Erythroblast (primary cell): ENCODE results near the gene CLCNKA.

ENCODE experiments used
- GATA1 ChIP-seq: IDR thresholded peaks from 2 replicates; pipeline ENCODE4 v1.6.1; 2011; ENCODE audit warnings: low read depth, mild to moderate bottlenecking, control low read depth, low read length, moderate library complexity
- POLR2A ChIP-seq: IDR thresholded peaks from 2 replicates; pipeline ENCODE4 v1.6.1; 2011; ENCODE audit warnings: mild to moderate bottlenecking, low read length

GRCh38 chr1:16017076-16017460, 4.8 kb upstream of the CLCNKA start:
- no peak for TF ChIP-seq POLR2A
- no peak for TF ChIP-seq GATA1
